SKM-1 (cell line): ENCODE results near the gene TNFRSF13B.
"Not testable (repeated sequence)": the region's sequence is repeated elsewhere in the genome, so short reads cannot be mapped to it uniquely, and the experiment has no call there.

Source experiments
- DNase-seq: peaks from one replicate; lab custom pipeline; 2025; ENCODE audit not compliant: unreplicated experiment; lab: John Stamatoyannopoulos, UW

Gene TNFRSF13B

DNA sequence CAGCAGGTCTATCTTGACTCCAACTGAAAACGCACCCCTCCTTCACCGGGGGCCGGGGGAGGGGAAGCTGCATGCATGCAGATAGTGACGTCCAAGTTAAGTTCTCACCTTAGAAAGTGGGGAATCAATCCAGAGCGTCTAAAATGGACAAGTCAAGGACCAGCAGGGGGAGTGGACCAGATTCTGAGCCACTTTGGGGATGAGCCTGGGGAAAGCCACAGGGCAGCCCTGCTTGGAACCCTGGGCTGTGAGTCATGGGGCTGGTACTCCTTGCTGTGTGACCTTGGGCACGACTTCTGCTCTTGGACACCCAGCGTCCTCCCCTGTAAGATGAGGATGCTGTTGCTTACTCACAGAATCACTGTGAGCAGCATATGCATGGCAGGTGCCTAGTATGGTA, 9.1 kb downstream of the TNFRSF13B start:
- no peak for DNase-seq

DNA sequence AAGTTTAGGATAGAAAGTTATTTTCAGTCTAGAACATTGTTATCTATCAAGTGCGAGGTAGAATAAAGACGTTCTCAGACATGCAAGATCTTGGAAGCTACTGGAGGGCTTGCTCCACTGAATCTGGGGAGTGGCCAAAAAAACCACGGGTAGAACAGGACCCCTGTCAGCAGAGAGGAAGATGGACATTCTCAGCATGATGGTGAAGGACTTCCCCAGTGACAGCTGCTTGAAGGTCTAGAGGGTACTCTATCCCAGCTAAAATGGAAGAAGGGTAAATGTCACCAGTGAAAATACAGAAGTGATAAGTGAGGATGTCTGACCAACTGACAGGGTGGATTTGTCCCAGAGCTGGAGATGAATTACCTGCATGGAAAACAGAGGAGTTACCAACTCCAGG, 10.1 kb downstream of the TNFRSF13B start:
- no peak for DNase-seq

GRCh38 chr17:16961022-16961421, 10.9 kb downstream of the TNFRSF13B start:
- not testable (repeated sequence) for DNase-seq

- not testable (repeated sequence) for DNase-seq
These were observed 16.9 kb downstream of the TNFRSF13B start for GRCh38 chr17:16955011-16955410.

GRCh38 chr17:16954521-16954920, 17.4 kb downstream of the TNFRSF13B start:
- DNase-seq = no peak

DNA sequence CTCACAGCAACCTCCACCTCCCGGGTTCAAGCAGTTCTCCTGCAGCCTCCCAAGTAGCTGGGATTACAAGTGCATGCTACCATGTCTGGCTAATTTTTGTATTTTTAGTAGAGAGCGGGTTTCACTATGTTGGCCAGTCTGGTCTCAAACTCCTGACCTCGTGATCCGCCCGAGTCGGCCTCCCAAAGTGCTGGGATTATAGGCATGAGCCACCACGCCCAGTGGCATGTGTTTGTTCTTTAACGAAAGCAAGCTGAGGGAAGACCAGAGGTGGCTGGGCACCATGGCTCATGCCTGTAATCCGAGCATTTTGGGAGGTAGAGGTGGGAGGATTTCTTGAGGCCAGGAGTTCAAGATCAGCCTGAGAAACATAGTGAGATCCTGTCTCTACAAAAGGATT, 18.1 kb downstream of the TNFRSF13B start:
- DNase-seq = no peak

- no peak for DNase-seq
These were observed 18.6 kb downstream of the TNFRSF13B start for GRCh38 chr17:16953347-16953746.

- DNase-seq = no peak
These were observed 19.5 kb downstream of the TNFRSF13B start for GRCh38 chr17:16952401-16952800.

DNA sequence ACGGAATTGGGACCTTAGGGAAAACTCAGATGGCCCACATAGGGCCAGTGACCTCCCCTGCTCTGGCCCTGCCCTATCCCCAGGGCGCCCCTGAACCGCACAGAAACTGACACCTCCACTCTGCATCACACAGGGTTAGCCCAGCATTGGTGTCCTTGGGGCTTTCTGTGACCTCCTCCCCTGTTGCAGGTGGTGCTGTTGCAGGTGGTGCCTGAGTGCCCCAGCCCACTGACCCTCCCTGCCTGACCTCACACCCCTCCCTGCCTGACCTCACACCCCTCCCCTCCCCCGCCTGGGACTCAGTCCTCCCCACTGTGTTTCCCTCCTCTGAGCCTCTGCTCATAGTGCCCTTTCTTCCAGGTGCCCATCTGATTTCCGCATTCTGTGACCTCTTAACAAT, 21.4 kb downstream of the TNFRSF13B start:
- DNase-seq = no peak

GRCh38 chr17:16948587-16949376, 23.1 kb downstream of the TNFRSF13B start:
- DNase-seq = no peak

GRCh38 chr17:16947470-16947869, 24.4 kb downstream of the TNFRSF13B start:
- DNase-seq = no peak

GRCh38 chr17:16945663-16946218, 26.2 kb downstream of the TNFRSF13B start:
- no peak for DNase-seq

- DNase-seq = no peak
These were observed 26.8 kb downstream of the TNFRSF13B start for GRCh38 chr17:16945136-16945482.

- DNase-seq = no peak
These were observed 27.4 kb downstream of the TNFRSF13B start for GRCh38 chr17:16944334-16945135.

- DNase-seq = no peak
These were observed 28.2 kb downstream of the TNFRSF13B start for GRCh38 chr17:16943541-16944333.

GRCh38 chr17:16943032-16943352, 28.9 kb downstream of the TNFRSF13B start:
- no peak for DNase-seq

- DNase-seq = no peak
These were observed 29.5 kb downstream of the TNFRSF13B start for GRCh38 chr17:16942141-16943031.

- no peak for DNase-seq
These were observed 30.6 kb downstream of the TNFRSF13B start for GRCh38 chr17:16941072-16942036.
